CD4-positive, alpha-beta T cell (primary cell): Measurements from ENCODE around the gene OPN1MW3. TPM values are rescaled to one million over a fixed set of nuclear protein-coding genes. Genes with fewer than 3 reads are reported as not detected.
"Not testable (repeated sequence)": the region's sequence is repeated elsewhere in the genome, so short reads cannot be mapped to it uniquely, and the experiment has no call there.

Source experiments
- ATAC-seq: fragments of 200-7000 bp; cut with Tn5 transposase; one replicate; pipeline ENCODE4 v1.10.0; 2022; ENCODE audit warnings: mild to moderate bottlenecking; ENCODE audit not compliant: poor library complexity
- CTCF ChIA-PET: fragments of 350-600 bp; sonication (Branson Sonifier 250); formaldehyde crosslinking; loops from one replicate; lab custom pipeline; 2021; ENCODE audit warnings: antibody characterized with exemption, inconsistent platforms; lab: Charles Lee
- POLR2A ChIA-PET: fragments of 350-600 bp; sonication (Branson Sonifier 250); formaldehyde crosslinking; loops from one replicate; lab custom pipeline; 2021; ENCODE audit warnings: antibody characterized with exemption, inconsistent platforms; lab: Charles Lee
- DNase-seq, 14 experiments: peaks; one replicate each; pipeline ENCODE4 v3.0.0-alpha.2; 2013 to 2020; ENCODE audit warnings: mixed read lengths in 2 of 14
- H3K27ac ChIP-seq, 2 donors: one replicate each; pipeline versions ENCODE4 v1.5.1 to v1.7.0; 2013; ENCODE audit warnings: low read length in 2 of 2, low read depth in 1 of 2, mild to moderate bottlenecking in 1 of 2
- H3K27me3 ChIP-seq, 2 experiments: 1 replicate in 1 of 2; 2 replicates in 1 of 2; pipeline versions ENCODE4 v1.6.1 to v1.7.0; 2013; ENCODE audit warnings: low read length in 2 of 2, control low read depth in 1 of 2, mild to moderate bottlenecking in 1 of 2, moderate library complexity in 1 of 2; ENCODE audit not compliant: insufficient read depth in 2 of 2, control insufficient read depth in 1 of 2
- H3K36me3 ChIP-seq: one replicate; pipeline ENCODE4 v1.6.1; 2013; ENCODE audit warnings: low read length, control low read depth; ENCODE audit not compliant: insufficient read depth
- H3K4me1 ChIP-seq: one replicate; pipeline ENCODE4 v1.6.1; 2013; ENCODE audit warnings: low read length, control low read depth; ENCODE audit not compliant: insufficient read depth
- H3K4me3 ChIP-seq: one replicate; pipeline ENCODE4 v1.5.1; 2013; ENCODE audit warnings: mild to moderate bottlenecking, low read length, moderate library complexity
- H3K9me3 ChIP-seq, 2 experiments: 1 replicate in 1 of 2; 2 replicates in 1 of 2; pipeline versions ENCODE4 v1.6.1 to v1.7.0; 2013; ENCODE audit warnings: low read length in 2 of 2, mild to moderate bottlenecking in 2 of 2, control low read depth in 1 of 2, moderate library complexity in 1 of 2; ENCODE audit not compliant: control insufficient read depth in 1 of 2, insufficient read depth in 1 of 2
- H3K27ac Mint-ChIP-seq: one replicate; pipeline ENCODE4 v1.8.0; 2020; ENCODE audit warnings: mixed read lengths
- H3K27me3 Mint-ChIP-seq: one replicate; pipeline ENCODE4 v1.8.0; 2021; ENCODE audit warnings: mixed read lengths
- H3K36me3 Mint-ChIP-seq: one replicate; pipeline ENCODE4 v1.8.0; 2021; ENCODE audit warnings: low read depth, mixed read lengths
- H3K4me1 Mint-ChIP-seq: one replicate; pipeline ENCODE4 v1.8.0; 2021; ENCODE audit warnings: low read depth, mixed read lengths
- H3K4me3 Mint-ChIP-seq: one replicate; pipeline ENCODE4 v1.8.0; 2020; ENCODE audit warnings: mild to moderate bottlenecking, mixed read lengths
- H3K9me3 Mint-ChIP-seq: one replicate; pipeline ENCODE4 v1.8.0; 2020; ENCODE audit warnings: mixed read lengths
- intact Hi-C, 2 experiments: fragments of 100-400 bp; cut with DNase I in 1 of 2; cut with micrococcal nuclease in 1 of 2; formaldehyde crosslinking; loops; one replicate each; pipeline versions ENCODE4 v1.15.1 to v1.9.0; 2023 to 2025; cut with DNase I, micrococcal nuclease
- total RNA-seq, 174 experiments: library from RNA in 2 of 174; stranded (reverse) in 2 of 174; gene quantifications; one replicate each; pipeline ENCODE4 v1.2.3 and lab custom pipeline; 2021 to 2026
- TF ChIP-seq, protein P1 (sequence below): fragments of 200-600 bp; IDR thresholded peaks from one replicate; pipeline ENCODE4 v1.8.0; 2022; ENCODE audit warnings: antibody characterized with exemption, mild to moderate bottlenecking

The OPN1MW3 gene
- total RNA-seq, 2 experiments from 2014 or later: not detected

DNA sequence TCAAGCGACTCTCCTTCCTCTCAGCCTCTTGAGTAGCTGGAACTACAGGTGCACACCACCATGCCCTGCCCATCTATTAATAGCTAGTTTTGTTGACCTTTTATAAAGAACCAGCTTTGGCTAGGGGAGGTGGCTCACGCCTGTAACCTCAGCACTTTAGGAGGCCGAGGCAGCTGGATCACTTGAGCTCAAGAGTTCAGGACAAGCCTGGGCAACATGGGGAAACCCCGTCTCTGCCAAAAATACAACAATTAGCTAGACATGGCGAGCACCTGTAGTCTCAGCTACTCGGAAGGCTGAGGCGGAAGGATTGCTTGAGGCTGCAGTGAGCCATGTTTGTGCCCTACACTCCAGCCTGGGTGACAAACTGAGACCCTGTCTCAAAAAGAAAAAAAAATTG is 40.9 kb downstream of the OPN1MW3 start:
- no peak for ATAC-seq
- intact Hi-C loops: no loop called here

DNA sequence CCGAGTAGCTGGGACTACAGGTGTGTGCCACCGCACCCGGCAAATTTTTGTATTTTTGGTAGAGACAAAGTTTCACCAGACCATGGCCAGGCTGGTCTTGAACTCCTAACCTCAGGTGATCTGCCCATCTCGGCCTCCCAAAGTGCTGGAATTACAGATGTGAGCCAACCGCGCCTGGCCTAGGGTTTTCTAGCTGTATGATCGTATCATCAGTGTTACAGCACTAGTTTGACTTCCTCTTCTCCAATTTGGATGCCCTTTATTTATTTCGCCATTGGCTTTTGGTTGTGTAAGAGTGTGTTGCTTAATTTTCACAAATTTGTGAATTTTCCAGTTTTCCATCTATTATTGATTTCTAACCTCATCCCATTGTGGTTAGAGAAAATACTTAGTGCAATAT is 43.4 kb downstream of the OPN1MW3 start:
- ATAC-seq (no peak), DNase-seq (peak in 1 of 14 experiments; percentile 31)
- POLR2A ChIA-PET: no interaction called here
- Histone ChIP-seq H3K9me3 (no peaks in the 10 kb centered on the region), H3K4me1 (peaks cover 6% of the 10 kb centered on the region), H3K27me3 (no peaks in the 10 kb centered on the region), H3K27ac (no peak overlapping the region), H3K4me3 (no peak overlapping the region), H3K36me3 (no peaks in the 10 kb centered on the region)
- intact Hi-C loops: no loop called here
- TF ChIP-seq, protein P1, sequence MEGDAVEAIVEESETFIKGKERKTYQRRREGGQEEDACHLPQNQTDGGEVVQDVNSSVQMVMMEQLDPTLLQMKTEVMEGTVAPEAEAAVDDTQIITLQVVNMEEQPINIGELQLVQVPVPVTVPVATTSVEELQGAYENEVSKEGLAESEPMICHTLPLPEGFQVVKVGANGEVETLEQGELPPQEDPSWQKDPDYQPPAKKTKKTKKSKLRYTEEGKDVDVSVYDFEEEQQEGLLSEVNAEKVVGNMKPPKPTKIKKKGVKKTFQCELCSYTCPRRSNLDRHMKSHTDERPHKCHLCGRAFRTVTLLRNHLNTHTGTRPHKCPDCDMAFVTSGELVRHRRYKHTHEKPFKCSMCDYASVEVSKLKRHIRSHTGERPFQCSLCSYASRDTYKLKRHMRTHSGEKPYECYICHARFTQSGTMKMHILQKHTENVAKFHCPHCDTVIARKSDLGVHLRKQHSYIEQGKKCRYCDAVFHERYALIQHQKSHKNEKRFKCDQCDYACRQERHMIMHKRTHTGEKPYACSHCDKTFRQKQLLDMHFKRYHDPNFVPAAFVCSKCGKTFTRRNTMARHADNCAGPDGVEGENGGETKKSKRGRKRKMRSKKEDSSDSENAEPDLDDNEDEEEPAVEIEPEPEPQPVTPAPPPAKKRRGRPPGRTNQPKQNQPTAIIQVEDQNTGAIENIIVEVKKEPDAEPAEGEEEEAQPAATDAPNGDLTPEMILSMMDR: no peak
- Mint-ChIP-seq H3K4me1 (no peaks in the 10 kb centered on the region), H3K27ac (no peak overlapping the region), H3K27me3 (no peaks in the 10 kb centered on the region), H3K36me3 (no peaks in the 10 kb centered on the region), H3K4me3 (no peak overlapping the region), H3K9me3 (no peaks in the 10 kb centered on the region)
- CTCF ChIA-PET: no interaction called here

More for the DNA sequence above, 40.9 kb downstream of the OPN1MW3 start:
- Histone ChIP-seq H3K4me3 (no peak overlapping the region), H3K9me3 (no peaks in the 10 kb centered on the region), H3K27ac (no peak overlapping the region), H3K27me3 (no peaks in the 10 kb centered on the region), H3K4me1 (peaks cover 3% of the 10 kb centered on the region), H3K36me3 (no peaks in the 10 kb centered on the region)
- Mint-ChIP-seq H3K27me3 (no peaks in the 10 kb centered on the region), H3K36me3 (no peaks in the 10 kb centered on the region), H3K9me3 (no peaks in the 10 kb centered on the region), H3K4me1 (no peaks in the 10 kb centered on the region), H3K4me3 (no peak overlapping the region), H3K27ac (no peak overlapping the region)
- no peak for DNase-seq
- ChIA-PET POLR2A (no interaction called here), CTCF (interaction anchor here (0.7 to 1.2 kb wide), 2 partner anchors 35 to 250 kb away, joined by 3 read pairs; no protein-coding TSS in a partner anchor)
- TF ChIP-seq, protein P1: no peak

DNA sequence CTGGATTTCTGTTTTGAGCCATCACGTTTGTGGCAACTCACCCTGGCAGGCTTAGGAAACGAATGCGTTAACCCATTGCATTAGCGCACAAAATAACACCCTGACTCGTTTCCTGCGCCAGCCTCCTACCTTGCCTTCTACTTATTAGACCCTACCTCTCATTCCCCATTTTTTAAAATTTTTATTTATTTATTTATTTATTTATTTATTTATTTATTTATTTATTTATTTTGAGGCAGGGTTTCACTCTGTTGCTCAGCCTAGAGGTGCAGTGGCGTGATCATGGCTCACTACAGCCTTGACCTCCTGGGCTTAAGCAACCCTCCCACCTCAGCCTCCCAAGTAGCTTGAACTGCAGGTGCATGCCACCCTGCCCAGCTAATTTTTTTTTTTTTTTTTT is 45.6 kb downstream of the OPN1MW3 start:
- H3K9me3 Mint-ChIP-seq, H3K27ac Mint-ChIP-seq, intact Hi-C loops, H3K36me3 ChIP-seq, H3K27me3 ChIP-seq, H3K9me3 ChIP-seq, H3K4me3 Mint-ChIP-seq, H3K27me3 Mint-ChIP-seq, H3K36me3 Mint-ChIP-seq, POLR2A ChIA-PET, H3K4me3 ChIP-seq, H3K27ac ChIP-seq, CTCF ChIA-PET, ATAC-seq, DNase-seq: not testable (repeated sequence)
- H3K4me1 Mint-ChIP-seq: peaks cover 12% of the 10 kb centered on the region
- peaks cover 14% of the 10 kb centered on the region for H3K4me1 ChIP-seq

DNA sequence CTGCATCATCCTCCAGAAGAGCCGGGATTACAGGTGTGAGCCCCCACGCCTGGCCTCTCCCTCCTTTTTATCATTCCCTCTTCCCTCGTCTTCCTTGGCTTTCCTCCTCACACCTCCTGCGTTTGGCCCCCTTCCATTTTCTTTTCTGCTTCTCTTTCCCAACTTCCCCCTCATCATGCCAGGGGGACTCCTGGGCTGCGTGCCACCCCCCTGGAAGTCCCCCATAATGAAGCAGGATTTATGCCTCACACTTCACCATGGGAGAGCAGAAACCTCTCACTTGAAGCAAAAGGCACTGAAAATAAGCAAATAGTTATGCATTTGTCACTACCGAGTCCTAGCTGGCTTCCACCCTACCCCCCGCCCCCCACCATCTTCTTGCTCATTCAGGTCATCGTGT is 46.1 kb downstream of the OPN1MW3 start:
- TF ChIP-seq, protein P1: no peak

More for the DNA sequence above, 46.1 kb downstream of the OPN1MW3 start:
- Mint-ChIP-seq H3K36me3 (no peaks in the 10 kb centered on the region), H3K27me3 (no peaks in the 10 kb centered on the region), H3K4me3 (no peak overlapping the region), H3K27ac (no peak overlapping the region), H3K4me1 (peaks cover 16% of the 10 kb centered on the region), H3K9me3 (no peaks in the 10 kb centered on the region)
- Histone ChIP-seq H3K27ac (no peak overlapping the region), H3K4me1 (peaks cover 16% of the 10 kb centered on the region), H3K4me3 (no peak overlapping the region), H3K9me3 (no peaks in the 10 kb centered on the region), H3K27me3 (no peaks in the 10 kb centered on the region), H3K36me3 (no peaks in the 10 kb centered on the region)
- ChIA-PET POLR2A (no interaction called here), CTCF (no interaction called here)
- intact Hi-C loops: no loop called here
- ATAC-seq (no peak), DNase-seq (no peak)
